ENCODE data around the gene CNBP. TPM values are rescaled to one million over a fixed set of nuclear protein-coding genes. Genes with fewer than 3 reads are reported as not detected.
A peak's percentile ranks its signal among the peaks of the same experiment; 100 is the strongest.
"Not testable (repeated sequence)": the region's sequence is repeated elsewhere in the genome, so short reads cannot be mapped to it uniquely, and the experiment has no call there.

The CNBP gene
- polyA plus RNA-seq, 4 donors = 401 to 432 (median 416) TPM

DNA sequence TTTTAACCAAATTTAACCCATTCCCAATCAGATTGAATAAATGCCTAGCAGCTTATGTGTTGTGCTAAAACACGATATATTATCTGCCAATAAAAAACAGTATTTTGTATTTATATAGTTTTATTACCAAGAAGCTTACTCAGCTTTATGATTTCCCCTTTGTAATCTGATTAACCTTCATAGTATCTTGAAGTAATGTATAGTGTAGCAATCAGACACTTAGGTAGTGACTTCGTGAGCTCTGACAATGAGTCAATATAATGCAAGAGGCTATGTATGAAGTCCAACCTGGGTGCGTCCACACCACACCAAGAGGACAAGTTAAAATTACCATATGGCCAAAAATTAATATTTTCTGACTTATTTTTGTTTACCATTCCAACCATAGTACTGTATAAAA lies 2.1 kb upstream of the CNBP start:
- no peak for DNase-seq (ENCODE audit: low read depth in 4 of 4, low spot score in 3 of 4)

DNA sequence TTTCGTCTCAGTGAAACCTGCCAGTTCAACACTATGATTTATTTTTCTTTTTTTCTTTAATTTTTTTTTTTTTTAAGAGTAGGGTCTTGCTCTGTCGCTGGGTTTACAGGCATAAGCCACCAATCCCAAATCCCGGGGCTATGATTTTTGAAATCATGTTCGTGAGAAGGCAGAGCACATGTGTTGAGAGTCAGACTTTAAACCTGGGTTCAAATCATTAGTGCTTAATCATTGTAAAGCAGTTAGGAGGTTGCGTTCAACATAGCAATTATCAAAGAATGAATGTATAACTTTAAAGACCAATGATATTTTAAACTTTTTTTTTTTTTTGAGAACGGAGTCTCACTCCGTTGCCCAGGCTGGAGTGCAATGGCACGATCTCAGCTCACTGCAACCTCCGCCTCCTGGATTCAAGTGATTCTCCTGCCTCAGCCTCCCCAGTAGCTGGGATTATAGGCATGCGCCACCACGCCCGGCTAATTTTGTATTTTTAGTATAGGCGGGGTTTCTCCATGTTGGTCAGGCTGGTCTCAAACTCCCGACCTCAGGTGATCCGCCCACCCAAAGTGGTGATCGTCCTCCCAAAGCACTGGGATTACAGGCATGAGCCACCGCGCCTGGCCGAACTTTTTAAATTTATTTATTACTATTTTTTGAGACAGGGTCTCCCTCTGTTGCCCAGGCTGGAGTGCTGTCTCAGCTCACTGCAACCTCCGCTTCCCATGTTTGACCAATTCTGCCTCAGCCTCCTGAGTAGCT lies 1.3 kb upstream of the CNBP start:
- DNase-seq (ENCODE audit: low read depth in 4 of 4, low spot score in 3 of 4) = not testable (repeated sequence)

DNA sequence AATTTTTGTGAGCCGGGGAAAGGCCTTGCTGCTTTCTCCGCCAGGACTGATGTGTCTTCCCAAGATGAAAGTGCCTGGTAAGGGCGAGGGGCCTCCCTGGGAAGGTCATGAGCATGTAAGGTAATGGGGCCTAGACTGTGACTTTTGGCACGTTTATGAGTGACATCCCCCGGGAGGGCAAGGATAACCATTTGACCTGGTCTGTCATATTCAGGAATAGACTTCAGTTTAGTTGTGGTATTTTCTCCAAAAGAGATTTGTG lies 631 bp upstream of the CNBP start:
- no peak for DNase-seq (ENCODE audit: low read depth in 4 of 4, low spot score in 3 of 4)

DNA sequence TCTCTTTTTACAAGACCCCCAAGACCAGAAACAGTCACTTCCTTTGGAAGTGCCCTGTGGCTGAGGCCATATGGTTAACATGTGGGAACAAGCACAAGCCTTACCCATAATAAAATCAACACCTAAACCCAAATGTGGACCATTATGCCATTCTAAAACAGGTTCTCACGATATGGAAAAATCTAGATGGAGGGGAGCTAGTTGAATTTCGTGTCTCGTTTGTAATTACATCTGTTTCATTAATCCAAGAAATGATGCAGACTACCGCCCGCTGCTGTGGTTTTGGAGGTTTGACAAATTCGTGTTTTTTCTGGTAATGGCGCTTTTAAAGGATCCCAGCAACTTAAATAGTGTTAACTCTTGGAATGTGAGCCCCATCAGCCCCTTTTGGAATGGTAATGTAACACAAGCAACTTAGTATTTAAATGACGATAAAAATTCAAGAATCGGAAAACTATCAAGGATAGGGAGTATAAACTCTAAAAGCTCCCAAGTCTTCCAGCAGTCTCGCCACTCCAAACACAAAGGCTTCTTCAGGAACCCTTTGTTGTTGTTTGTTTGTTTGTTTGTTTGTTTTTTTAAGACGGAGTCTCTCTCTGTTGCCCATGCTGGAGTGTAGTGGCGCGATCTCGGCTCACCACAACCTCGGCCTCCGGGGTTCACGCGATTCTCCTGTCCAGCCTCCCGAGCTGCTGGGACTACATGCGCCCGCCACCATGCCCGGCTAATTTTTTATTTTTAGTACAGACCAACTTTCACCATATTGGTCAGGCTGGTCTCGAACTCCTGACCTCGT lies 1.1 kb downstream of the CNBP start:
- DNase-seq (ENCODE audit: low read depth in 4 of 4, low spot score in 3 of 4) = no peak

DNA sequence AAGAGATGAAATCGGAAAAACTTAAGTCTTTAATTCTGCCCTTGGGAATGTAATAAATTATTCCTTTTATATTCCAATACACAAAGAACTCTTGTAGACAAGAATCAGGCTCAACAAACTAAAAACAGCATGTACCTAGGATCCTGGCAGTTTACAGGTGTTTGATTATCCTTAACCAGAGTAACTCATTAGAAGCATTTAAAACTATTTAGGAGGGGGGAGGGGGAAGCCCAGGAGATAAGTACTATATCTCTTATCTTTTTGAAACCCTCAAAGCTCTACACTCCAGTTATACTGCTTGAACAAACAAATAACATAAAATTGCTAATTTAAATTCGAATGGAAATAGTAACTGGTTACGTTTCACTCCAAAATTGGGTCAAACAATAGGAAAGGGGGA lies 1.9 kb downstream of the CNBP start:
- no peak for DNase-seq (ENCODE audit: low read depth in 4 of 4, low spot score in 3 of 4)

DNA sequence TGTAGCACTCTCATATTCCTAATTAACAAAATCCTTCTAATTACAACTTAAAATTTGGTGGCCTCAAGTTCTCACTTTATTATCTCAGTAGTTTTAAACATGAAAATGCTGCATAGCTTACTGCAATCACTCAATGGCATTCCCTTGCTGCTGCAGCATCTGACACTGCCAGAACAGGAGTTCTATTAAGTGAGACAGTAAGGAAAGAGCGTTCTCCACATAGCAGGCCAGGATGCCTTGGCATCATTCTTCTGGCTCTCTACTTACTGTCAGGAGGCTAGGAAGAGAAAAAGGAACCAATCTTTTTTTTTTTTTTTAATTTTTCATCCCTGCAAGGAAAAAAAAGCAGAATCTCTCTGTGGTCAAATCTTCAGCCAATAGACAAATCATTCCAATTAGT lies 3.2 kb downstream of the CNBP start:
- no peak for DNase-seq (ENCODE audit: low read depth in 4 of 4, low spot score in 3 of 4)

DNA sequence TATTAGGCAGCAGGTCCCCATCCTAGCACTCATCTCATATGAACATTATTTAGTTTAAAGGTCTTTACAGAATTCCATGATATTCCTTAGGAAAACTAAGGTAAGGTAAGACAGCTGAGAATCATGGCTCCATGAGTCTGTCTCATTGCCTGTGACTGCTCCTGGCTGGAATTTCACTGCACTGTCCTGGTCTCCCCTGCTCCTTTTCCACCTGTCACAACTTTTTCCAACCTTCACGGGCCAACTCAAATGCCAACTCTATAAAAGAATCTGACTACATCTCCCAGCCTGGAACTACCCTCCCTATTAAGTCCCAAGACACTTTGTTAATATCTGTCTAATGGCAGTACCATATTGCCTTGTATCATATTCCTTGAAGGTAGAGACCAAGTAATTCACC lies 7.6 kb downstream of the CNBP start:
- no peak for DNase-seq (ENCODE audit: low read depth in 4 of 4, low spot score in 3 of 4)

DNA sequence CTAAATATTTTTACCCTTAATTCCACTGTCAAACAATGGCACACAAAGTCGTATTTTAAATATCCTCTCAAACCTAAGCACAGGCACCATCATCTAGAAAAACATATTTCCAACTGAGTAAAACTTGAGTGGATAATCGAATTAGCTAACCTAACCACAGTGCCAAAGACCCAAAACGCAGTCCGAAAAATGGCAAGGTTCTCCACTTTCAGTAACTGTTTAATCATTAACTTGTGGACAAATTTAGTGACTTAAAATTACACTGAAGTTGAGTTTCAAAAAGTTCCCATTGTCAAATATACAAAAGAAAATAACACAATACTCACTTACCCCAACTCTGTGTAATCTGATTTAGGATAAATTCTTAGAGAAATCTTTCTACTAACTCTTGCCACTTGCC lies 10.0 kb downstream of the CNBP start:
- DNase-seq (ENCODE audit: low read depth in 4 of 4, low spot score in 3 of 4) = no peak

DNA sequence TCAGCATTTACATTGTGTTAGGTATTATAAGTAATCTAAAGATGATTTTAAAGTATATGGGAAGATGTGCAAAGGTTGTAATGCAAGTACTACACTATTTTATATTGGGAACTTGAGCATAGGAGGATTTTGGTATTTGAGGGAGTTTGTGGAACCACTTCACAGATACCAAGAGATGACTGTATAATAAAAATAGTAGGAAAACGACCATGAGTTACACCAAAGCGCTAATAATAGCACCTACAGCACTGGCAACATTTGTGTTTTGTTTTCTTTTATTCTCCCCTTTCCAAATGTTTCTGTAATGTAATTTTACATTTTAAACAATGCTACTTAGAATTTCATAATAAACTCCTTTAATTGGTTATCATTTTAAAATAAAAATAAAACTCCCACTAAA lies 10.5 kb downstream of the CNBP start:
- DNase-seq (ENCODE audit: low read depth in 4 of 4, low spot score in 3 of 4) = no peak

DNA sequence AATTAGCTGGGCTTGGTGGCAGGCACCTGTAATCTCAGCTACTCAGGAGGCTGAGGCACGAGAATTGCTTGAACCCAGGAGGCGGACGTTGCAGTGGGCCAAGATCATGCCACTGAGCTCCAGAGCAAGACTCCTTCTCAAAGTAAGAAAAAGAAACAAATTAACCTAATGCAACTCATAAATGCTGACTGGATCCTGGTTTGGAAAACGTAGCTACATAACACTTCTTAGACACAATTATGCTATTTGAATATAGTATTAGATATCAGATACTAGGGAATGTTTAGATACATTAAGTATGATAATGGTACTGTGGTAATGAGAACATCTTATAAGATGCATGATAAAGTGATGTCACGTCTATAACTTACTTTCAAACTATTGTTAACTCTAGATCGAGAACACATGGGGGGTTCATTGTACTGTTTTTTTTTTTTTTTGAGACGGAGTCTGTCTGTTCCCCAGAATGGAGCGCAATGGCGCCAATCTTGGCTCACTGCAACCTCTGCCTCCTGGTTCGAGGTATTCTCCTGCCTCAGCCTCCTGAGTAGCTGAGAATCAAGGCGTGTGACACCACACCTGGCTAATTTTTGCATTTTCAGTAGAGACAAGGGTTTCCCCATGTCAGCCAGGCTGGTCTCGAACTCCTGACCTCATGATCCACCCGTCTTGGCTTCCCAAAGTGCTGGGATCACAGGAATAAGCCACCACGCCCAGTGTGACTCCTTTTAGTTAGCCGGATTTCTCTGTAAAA lies 16.9 kb downstream of the CNBP start:
- DNase-seq (ENCODE audit: low read depth in 4 of 4, low spot score in 3 of 4) = no peak

DNA sequence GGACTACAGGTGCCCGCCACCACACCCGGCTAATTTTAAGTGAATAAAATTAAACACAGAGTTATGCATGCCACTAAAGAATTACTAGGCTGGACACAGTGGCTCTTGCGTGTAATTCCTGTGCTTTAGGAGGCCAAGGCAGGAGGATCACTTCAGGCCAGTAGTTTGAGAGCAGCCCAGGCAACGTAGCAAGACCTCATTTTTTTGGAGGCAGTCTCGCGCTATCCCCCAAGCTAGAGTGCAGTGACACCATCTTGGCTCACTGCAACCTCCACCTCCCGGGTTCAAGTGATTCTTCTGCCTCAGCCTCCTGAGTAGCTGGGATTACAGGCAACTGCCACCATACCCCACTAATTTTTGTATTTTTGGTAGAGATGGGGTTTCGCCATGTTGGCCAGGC lies 18.1 kb downstream of the CNBP start:
- not testable (repeated sequence) for DNase-seq (ENCODE audit: low read depth in 4 of 4, low spot score in 3 of 4)

DNA sequence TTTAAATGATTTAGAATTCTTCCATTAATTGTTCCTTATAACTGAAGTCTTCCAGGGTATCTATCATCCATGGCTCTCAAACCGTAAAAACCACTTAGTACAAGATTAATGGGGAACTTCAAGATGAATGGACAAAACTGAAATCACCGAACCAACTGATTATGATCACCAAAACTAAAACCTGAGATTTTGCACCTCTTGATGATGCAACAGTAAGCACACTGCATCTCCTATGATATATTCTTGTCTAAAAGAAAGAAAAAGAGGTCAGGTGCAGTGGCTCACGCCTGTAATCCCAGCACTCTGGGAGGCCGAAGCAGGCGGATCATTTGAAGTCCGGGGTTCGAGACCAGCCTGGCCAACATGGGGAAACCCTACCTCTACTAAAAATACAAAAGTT lies 19.2 kb downstream of the CNBP start:
- DNase-seq (ENCODE audit: low read depth in 4 of 4, low spot score in 3 of 4) = no peak

DNA sequence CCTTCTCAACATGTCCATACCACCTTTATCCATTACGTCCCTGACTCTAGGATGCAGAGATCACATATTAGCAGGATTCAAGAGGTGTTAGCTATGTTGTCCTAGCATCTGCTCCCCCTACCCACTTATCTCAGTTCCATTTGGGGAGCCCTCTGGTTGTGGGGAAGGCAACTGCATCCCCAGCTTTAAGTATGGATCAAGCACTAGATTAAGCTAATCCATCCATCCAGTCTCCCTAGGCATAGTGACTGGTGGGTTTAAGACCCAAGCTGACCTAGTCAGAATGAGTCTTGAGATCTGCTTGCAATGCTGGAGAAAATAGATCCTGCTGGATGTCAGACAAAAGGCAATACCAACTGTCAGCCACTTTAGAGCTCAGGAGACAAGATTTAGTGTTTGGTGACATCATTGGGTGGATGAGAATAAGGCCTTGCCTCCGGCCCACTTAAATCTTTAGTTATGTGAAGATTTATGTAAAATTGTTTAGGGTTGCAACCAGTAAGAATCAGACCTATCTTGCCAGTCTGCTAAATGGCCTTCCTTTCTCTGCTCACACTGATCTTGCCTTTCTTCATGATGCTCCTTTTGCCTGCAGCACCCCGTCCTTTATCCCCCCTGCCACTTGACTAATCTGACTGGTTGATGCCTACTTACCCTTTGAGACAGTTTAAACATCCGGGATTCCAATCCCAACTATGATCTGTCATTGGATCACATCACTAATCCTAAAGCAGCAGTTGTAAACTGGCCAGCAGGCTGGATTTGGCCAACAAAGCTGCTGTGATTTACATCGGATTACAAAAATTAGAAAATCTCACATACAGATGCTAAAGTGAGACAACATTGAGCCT lies 20.7 kb downstream of the CNBP start:
- DNase-seq (ENCODE audit: low read depth in 4 of 4, low spot score in 3 of 4) = no peak

DNA sequence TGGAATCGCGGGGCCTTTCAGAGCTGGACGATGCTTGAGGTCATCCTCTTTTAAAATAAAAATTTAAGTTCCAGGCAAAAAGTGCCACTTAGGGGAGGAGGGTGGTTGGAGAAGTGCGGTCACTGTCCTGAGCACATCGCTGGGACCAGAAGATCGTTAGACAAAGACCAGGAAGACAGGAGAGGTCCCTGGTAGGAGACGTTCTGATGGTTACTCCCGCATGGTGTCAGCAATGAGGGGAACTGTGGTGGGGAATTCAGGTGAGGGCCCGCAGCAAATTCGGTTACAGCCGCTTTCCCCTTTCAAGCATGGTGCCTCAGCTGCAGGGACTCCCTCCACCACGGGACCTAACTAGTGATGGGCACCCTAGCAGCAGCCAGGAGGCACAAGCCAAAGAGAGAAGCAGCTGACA lies 21.8 kb downstream of the CNBP start:
- DNase-seq (ENCODE audit: low read depth in 4 of 4, low spot score in 3 of 4) = no peak

DNA sequence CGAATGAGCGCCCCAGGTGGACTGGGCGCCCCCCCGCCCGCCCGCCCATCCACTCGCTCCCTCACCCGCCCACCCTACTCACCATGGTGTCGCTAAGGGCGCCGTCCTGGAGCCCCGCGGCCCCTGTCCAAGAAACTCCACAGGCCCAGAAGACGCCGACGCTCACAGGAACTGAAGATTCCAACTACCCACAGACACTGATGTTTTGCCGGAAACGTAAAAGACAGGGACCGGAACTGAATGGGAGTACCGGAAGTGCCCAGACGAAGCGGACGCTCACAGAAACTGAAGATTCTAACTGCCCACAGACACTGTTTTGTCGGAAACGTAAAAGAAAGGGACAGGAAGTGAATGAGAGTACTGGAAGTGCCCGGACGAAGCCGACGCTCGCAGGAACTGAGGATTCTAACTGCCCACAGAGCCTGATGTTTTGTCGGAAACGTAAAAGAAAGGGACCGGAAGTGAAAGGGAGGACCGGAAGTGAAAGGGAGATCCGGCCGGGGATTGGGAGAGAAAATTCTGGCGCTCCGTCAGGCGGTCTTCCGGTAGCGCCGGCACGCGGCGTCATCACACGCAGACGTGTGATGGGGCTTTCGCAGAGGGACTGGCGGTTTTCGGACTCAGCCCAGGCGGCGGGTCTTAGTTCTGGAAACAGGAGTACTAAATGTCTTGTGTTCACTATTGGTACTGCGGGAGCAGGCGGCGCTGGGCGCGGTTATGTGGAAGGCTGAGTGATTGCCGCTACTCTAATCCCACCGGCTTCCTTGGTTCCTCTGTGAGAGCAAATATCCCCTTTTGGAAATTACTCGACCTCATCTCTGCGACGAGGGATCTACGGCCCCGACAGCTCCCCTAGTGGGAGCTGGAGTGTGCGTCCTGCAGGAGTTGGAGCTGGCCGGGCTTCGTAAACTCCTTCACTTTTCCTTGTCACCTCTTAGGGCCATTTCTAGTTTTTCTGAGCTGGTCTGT lies 22.5 kb downstream of the CNBP start, which contains the start of gene ISY1:
TSS of gene ISY1 (minus strand) at position 173 of the 969 bp plus-strand sequence. CDS start at position 85, 88 bp downstream.
- DNase-seq (ENCODE audit: low read depth in 4 of 4, low spot score in 3 of 4) = peak; percentile 94 to 97 (median 96)

DNA sequence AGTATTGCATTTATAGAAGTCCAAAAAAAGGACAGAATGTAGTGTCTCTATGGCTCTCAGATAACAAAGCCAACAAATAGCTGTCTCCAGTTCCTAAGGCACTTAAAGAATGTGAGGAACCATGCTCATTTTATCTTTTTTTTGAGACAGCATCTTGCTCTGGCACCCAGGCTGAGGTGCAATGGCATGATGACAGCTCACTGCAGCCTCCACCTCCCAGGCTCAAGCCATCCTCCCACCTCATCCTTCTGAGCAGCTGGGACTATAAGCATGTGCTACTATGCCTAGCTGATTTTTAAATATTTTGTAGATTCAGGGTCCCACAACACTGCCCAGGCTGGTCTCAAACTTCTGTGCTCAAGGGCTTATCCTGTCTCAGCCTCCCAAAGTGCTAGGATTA lies 38.9 kb downstream of the CNBP start:
- DNase-seq (ENCODE audit: low read depth in 4 of 4, low spot score in 3 of 4) = no peak

DNA sequence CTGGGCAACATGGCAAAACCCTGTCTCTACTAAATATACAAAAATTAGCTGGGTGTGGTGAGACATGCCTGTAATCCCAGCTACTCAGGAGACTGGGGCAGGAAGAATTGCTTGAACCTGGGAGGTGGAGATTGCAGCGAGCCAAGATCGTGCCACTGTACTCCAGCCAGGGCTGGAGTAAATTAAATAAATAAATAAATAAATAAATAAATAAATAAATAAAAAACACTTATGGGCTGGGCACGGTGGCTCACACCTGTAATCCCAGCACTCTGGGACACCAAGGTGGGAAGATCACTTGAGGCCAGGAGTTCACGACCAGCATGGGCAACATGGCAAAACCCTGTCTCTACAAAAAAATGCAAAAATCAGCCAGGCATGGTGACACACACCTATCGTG lies 42.7 kb downstream of the CNBP start:
- DNase-seq (ENCODE audit: low read depth in 4 of 4, low spot score in 3 of 4) = not testable (repeated sequence)

DNA sequence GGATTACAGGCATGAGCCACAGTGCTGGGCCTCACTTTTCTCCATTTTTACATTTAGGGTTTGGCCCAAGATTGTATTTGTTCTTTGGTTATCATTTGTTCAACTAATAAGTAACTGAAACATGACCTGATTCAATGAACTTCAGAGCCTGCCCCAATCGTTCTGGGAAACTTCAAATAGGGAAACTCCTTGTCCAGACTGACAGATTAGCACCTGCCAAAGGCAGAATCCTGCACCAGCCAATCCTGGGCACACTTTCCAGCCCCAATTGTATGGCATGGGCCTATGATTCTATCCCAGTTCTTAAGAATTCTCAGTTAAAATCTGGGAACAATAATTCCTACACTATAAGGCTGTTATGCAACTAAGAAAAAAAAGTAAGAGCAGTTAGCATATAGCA lies 43.8 kb downstream of the CNBP start:
- DNase-seq (ENCODE audit: low read depth in 4 of 4, low spot score in 3 of 4) = no peak

DNA sequence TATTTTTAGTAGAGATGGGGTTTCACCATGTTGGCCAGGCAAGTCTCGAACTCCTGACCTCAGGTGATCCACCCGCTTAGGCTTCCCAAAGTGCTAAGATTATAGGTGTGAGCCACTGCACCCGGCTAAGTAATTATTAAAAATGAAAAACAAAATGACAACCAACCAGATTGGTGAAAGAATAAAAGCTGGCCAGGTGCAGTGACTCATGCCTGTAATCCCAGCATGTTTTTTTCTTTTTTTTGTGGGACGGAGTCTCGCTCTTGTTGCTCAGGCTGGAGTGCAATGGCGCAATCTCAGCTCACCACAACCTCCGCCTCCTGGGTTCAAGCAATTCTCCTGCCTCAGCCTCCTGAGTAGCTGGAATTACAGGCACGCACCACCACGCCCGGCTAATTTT lies 47.4 kb downstream of the CNBP start:
- not testable (repeated sequence) for DNase-seq (ENCODE audit: low read depth in 4 of 4, low spot score in 3 of 4)

All from right renal pelvis (tissue), 4 donors.